ENCODE data around the gene STX16.

DNA sequence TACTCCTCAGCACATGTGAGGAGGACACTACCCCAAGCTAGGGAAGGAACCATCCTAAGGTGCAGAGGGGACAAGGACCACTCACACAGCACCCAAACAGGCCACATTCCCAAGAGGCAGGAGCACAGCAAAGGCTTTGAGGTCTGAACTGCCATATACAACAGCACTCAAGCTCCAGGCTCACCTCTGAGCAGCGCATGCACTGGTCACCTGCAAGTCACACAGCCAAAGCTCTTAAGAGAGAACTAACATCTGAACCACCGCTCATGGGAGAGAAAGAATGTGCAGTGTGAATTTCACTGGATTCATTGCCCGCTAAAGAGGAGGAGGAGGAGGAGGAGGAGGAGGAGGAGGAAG is 72.5 kb downstream of the STX16 start:
- TF ChIP-seq, protein P1, sequence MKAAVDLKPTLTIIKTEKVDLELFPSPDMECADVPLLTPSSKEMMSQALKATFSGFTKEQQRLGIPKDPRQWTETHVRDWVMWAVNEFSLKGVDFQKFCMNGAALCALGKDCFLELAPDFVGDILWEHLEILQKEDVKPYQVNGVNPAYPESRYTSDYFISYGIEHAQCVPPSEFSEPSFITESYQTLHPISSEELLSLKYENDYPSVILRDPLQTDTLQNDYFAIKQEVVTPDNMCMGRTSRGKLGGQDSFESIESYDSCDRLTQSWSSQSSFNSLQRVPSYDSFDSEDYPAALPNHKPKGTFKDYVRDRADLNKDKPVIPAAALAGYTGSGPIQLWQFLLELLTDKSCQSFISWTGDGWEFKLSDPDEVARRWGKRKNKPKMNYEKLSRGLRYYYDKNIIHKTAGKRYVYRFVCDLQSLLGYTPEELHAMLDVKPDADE (CRISPR knock-in tag; IDR thresholded peaks at IDR 0.05): no peak
- TF ChIP-seq, protein P2, sequence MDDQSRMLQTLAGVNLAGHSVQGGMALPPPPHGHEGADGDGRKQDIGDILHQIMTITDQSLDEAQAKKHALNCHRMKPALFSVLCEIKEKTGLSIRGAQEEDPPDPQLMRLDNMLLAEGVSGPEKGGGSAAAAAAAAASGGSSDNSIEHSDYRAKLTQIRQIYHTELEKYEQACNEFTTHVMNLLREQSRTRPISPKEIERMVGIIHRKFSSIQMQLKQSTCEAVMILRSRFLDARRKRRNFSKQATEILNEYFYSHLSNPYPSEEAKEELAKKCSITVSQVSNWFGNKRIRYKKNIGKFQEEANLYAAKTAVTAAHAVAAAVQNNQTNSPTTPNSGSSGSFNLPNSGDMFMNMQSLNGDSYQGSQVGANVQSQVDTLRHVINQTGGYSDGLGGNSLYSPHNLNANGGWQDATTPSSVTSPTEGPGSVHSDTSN (CRISPR knock-in tag; IDR thresholded peaks at IDR 0.05; ENCODE audit: borderline replicate concordance): no peak
- TF ChIP-seq CTCF (CRISPR knock-in tag; IDR thresholded peaks at IDR 0.05): no peak
- no peak; the same call in 1 of the 2 replicates for TF ChIP-seq EZH2 (conservative IDR thresholded peaks at IDR 0.05; ENCODE audit: low read depth, low read length)
- TF ChIP-seq HDAC6 (IDR thresholded peaks at IDR 0.05; ENCODE audit: low read depth, low read length): no peak
- no peak for TF ChIP-seq POLR2A (IDR thresholded peaks at IDR 0.05; ENCODE audit: insufficient read depth in 1 of 2, low read depth in 2 of 2, low read length in 2 of 2)
- no peak for TF ChIP-seq ZNF350 (CRISPR knock-in tag; IDR thresholded peaks at IDR 0.05; ENCODE audit: borderline replicate concordance, low read depth)
- TF ChIP-seq HDAC2 (CRISPR knock-in tag; IDR thresholded peaks at IDR 0.05): no peak
- TF ChIP-seq SMAD9 (CRISPR knock-in tag; IDR thresholded peaks at IDR 0.05): no peak
- no peak for TF ChIP-seq ARNT (IDR thresholded peaks at IDR 0.05)
- TF ChIP-seq SRSF1 (optimal IDR thresholded peaks at IDR 0.05; ENCODE audit: low read depth, low read length): no peak
- TF ChIP-seq ZNF749 (CRISPR knock-in tag; IDR thresholded peaks at IDR 0.05; ENCODE audit: borderline replicate concordance): no peak
- TF ChIP-seq, protein P3, sequence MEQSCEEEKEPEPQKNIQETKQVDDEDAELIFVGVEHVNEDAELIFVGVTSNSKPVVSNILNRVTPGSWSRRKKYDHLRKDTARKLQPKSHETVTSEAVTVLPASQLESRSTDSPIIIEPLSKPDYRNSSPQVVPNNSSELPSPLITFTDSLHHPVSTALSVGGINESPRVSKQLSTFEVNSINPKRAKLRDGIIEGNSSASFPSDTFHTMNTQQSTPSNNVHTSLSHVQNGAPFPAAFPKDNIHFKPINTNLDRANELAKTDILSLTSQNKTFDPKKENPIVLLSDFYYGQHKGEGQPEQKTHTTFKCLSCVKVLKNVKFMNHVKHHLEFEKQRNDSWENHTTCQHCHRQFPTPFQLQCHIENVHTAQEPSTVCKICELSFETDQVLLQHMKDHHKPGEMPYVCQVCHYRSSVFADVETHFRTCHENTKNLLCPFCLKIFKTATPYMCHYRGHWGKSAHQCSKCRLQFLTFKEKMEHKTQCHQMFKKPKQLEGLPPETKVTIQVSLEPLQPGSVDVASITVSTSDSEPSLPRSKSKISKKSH (CRISPR knock-in tag; IDR thresholded peaks at IDR 0.05; ENCODE audit: borderline replicate concordance): no peak
